Ascending aorta (tissue), 2 donors: ENCODE results near the gene LCNL1. TPM values are rescaled to one million over a fixed set of nuclear protein-coding genes. Genes with fewer than 3 reads are reported as not detected.

Experiments used
- DNase-seq, 2 donors: peaks; one replicate each; pipeline ENCODE4 v3.0.0-alpha.2; 2019; ENCODE audit warnings: low spot score in 2 of 2
- H3K27ac ChIP-seq, 2 donors: fragments of 200-600 bp; sonication (generic); one replicate each; pipeline ENCODE4 v1.5.1; 2016 to 2017; ENCODE audit warnings: mild to moderate bottlenecking in 1 of 2
- H3K27me3 ChIP-seq: fragments of 200-600 bp; sonication (generic); one replicate; pipeline ENCODE4 v1.5.1; 2017
- H3K36me3 ChIP-seq, 2 donors: fragments of 200-600 bp; sonication (generic); one replicate each; pipeline ENCODE4 v1.5.1; 2016
- H3K4me1 ChIP-seq, 2 donors: fragments of 200-600 bp; sonication (generic); one replicate each; pipeline ENCODE4 v1.5.1; 2016 to 2017; ENCODE audit warnings: mild to moderate bottlenecking in 1 of 2
- H3K4me3 ChIP-seq, 2 donors: fragments of 200-600 bp; sonication (generic); one replicate each; pipeline ENCODE4 v1.5.1; 2016 to 2017; ENCODE audit warnings: mild to moderate bottlenecking in 1 of 2
- H3K9me3 ChIP-seq, 2 donors: fragments of 200-600 bp; sonication (generic); one replicate each; pipeline ENCODE4 v1.5.1; 2016
- CTCF ChIP-seq, 3 experiments: fragments of 200-600 bp in 2 of 3; fragments of 450-650 bp in 1 of 3; sonication (generic) in 2 of 3; IDR thresholded peaks; one replicate each; pipeline ENCODE4 v1.5.1; 2016 to 2019; ENCODE audit warnings: antibody characterized with exemption in 3 of 3, mild to moderate bottlenecking in 1 of 3, moderate library complexity in 1 of 3
- intact Hi-C: fragments of 100-400 bp; cut with DNase I; formaldehyde crosslinking; loops from one replicate; pipeline ENCODE4 v1.15.1; 2023
- total RNA-seq: library from RNA; depleted of rRNA; stranded (reverse); fragments of >200 nt; gene quantifications from one replicate; pipeline ENCODE4 v1.1.0, GENCODE V29; 2016

The LCNL1 gene
- total RNA-seq, 1 donor from 2014 or later = not detected

GRCh38 chr9:137017791-137018497 is 35.2 kb downstream of the LCNL1 start:
- no peak for TF ChIP-seq CTCF (IDR thresholded peaks at IDR 0.05)
- Histone ChIP-seq H3K9me3 (no peaks in the 10 kb centered on the region), H3K4me3 (no peak overlapping the region), H3K36me3 (peaks cover 43 to 62% of the 10 kb centered on the region in 2 donors), H3K27ac (no peak overlapping the region), H3K27me3 (no peaks in the 10 kb centered on the region), H3K4me1 (no peaks in the 10 kb centered on the region)
- no peak for DNase-seq
- intact Hi-C loops = no loop called here

GRCh38 chr9:137018761-137019559 is 36.2 kb downstream of the LCNL1 start:
- Histone ChIP-seq H3K4me3 (no peak overlapping the region), H3K27ac (no peak overlapping the region), H3K4me1 (no peaks in the 10 kb centered on the region), H3K27me3 (no peaks in the 10 kb centered on the region), H3K9me3 (no peaks in the 10 kb centered on the region), H3K36me3 (peaks cover 38 to 55% of the 10 kb centered on the region in 2 donors)
- DNase-seq = no peak
- no peak for TF ChIP-seq CTCF (IDR thresholded peaks at IDR 0.05)
- intact Hi-C loops = no loop called here

GRCh38 chr9:137019891-137020683 is 37.3 kb downstream of the LCNL1 start:
- Histone ChIP-seq H3K27me3 (no peaks in the 10 kb centered on the region), H3K27ac (no peak overlapping the region), H3K4me1 (no peaks in the 10 kb centered on the region), H3K36me3 (peaks cover 29 to 43% of the 10 kb centered on the region in 2 donors), H3K9me3 (no peaks in the 10 kb centered on the region), H3K4me3 (no peak overlapping the region)
- intact Hi-C loops = no loop called here
- TF ChIP-seq CTCF (IDR thresholded peaks at IDR 0.05) = no peak
- DNase-seq = no peak

- no peaks in the 10 kb centered on the region for H3K27me3 ChIP-seq
- H3K9me3 ChIP-seq = no peaks in the 10 kb centered on the region
- no peak for DNase-seq
- H3K4me3 ChIP-seq = no peak overlapping the region
- no peak overlapping the region for H3K27ac ChIP-seq
- no peaks in the 10 kb centered on the region for H3K4me1 ChIP-seq
- peaks cover 20 to 34% of the 10 kb centered on the region in 2 donors for H3K36me3 ChIP-seq
- intact Hi-C loops = no loop called here
- TF ChIP-seq CTCF (IDR thresholded peaks at IDR 0.05) = no peak
Measured at GRCh38 chr9:137020771-137021567, 38.2 kb downstream of the LCNL1 start.

GRCh38 chr9:137021568-137021978 is 38.8 kb downstream of the LCNL1 start:
- no peaks in the 10 kb centered on the region for H3K4me1 ChIP-seq
- no peak overlapping the region for H3K27ac ChIP-seq
- intact Hi-C loops = no loop called here
- no peaks in the 10 kb centered on the region for H3K9me3 ChIP-seq
- TF ChIP-seq CTCF (IDR thresholded peaks at IDR 0.05) = no peak
- H3K27me3 ChIP-seq = no peaks in the 10 kb centered on the region
- no peak for DNase-seq
- H3K36me3 ChIP-seq = peaks cover 19 to 28% of the 10 kb centered on the region in 2 donors
- H3K4me3 ChIP-seq = no peak overlapping the region
